ENCODE results near the gene TULP4.

Gene TULP4

GRCh38 chr6:158507174-158507573 lies 194.9 kb downstream of the TULP4 start:
- no peak overlapping the region for H3K4me3 ChIP-seq (ENCODE audit: low read length)
- TF ChIP-seq CTCF (IDR thresholded peaks at IDR 0.05; ENCODE audit: insufficient read depth, low read depth, low read length, missing control alignments), result no peak
- DNase-seq (ENCODE audit: low read depth), result no peak

DNA sequence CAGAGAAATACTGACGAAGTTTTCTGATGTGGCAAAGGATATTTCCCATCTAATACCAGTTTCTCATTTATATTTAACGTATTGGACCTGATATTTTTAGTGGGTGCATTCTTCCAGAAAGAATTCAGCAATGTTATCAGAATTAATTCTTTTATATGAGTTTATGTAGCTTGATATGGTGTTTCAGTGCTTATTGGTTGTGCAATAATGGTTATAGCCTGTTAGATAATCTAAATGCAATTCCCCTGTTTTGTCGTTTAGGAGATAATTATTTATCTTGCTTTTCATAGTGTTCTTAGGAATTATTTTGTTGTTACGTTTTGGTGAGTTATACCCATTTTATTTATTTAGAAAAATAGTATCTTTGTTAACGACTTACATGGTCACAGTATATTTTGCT lies 196.2 kb downstream of the TULP4 start:
- no peak for TF ChIP-seq CTCF (IDR thresholded peaks at IDR 0.05; ENCODE audit: insufficient read depth, low read depth, low read length, missing control alignments)
- no peak for DNase-seq (ENCODE audit: low read depth)
- no peak overlapping the region for H3K4me3 ChIP-seq (ENCODE audit: low read length)

DNA sequence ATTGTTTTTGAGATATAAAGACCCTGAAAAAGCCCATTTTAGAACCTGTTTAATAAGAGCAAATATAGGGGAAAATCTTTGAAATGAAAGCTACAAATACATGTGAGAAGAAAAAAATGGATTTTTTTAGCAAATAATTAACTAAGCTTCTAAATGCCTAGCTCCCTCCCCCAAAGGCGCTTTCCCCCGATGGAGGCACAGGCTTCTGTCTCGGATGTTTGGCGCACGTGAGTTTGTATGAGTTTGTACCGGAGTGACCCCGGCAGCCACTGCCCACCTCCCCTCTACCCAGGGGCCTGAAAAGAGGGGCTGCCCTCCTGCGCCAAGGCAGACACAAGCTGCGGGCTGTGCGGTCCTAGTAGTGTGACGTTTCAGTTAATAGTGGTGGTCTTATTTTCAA lies 197.2 kb downstream of the TULP4 start:
- DNase-seq (ENCODE audit: low read depth), result no peak
- no peak overlapping the region for H3K4me3 ChIP-seq (ENCODE audit: low read length)
- TF ChIP-seq CTCF (IDR thresholded peaks at IDR 0.05; ENCODE audit: insufficient read depth, low read depth, low read length, missing control alignments), result no peak

DNA sequence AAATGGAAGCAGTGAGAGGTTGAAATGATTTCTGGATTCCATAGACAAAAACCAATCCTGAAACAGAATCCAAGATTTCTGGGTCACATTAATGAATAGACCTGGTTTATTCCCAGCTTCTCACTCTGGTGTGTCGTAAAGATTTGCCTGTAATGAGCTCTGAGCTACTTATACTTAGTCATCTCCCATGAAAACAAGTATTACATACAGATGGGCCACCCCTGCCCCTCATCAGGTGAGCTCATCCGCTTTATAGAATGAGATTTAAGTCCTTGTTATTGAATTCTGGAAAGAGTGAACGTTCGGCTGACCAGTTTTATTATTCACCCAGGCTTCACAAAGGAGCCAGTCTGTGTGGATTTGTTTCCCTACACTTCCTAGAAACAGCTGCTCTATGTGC lies 200.5 kb downstream of the TULP4 start:
- no peak overlapping the region for H3K4me3 ChIP-seq (ENCODE audit: low read length)
- no peak for TF ChIP-seq CTCF (IDR thresholded peaks at IDR 0.05; ENCODE audit: insufficient read depth, low read depth, low read length, missing control alignments)
- no peak for DNase-seq (ENCODE audit: low read depth)

DNA sequence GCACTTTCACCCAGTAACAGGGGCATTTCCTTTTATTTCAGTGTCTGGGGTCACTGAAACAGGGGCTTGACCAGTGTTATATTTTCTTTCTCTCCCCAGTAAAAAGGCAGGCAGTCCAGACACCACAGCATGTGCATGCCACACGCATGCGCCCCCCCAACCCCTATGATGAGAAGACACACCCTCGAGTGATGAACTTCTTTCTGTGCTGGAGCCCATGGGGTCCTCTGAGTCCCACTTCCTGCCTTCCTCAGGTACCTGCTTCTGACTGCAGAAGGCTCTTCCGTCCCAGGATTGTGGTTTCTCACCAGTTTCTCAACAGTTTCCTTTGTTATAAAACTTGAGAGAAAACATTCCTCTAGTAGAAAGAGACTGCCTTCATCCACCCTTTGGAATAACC lies 201.9 kb downstream of the TULP4 start:
- DNase-seq (ENCODE audit: low read depth), result no peak

DNA sequence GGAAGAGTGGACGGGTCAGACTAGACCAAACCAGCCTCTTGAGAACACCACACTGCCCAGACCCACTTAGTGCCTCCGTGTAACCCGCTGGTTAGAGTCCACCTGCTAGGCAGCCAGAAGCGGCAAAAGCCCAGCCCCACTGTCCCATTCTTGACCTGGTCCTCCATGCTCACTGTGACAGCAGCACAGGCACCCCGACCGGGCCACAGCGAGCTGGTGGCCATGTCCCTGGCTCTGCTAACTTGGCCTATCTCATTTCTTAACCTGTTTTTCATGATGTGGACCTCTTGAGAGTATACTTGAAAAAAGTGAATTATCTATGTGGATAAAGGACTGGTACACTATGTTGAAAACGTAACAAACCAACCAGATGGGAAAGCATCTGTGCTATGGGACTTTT lies 202.7 kb downstream of the TULP4 start:
- DNase-seq (ENCODE audit: low read depth), result no peak
- no peak overlapping the region for H3K4me3 ChIP-seq (ENCODE audit: low read length)
- no peak for TF ChIP-seq CTCF (IDR thresholded peaks at IDR 0.05; ENCODE audit: insufficient read depth, low read depth, low read length, missing control alignments)

More for the DNA sequence above, 201.9 kb downstream of the TULP4 start:
- no peak for TF ChIP-seq CTCF (IDR thresholded peaks at IDR 0.05; ENCODE audit: insufficient read depth, low read depth, low read length, missing control alignments)
- no peak overlapping the region for H3K4me3 ChIP-seq (ENCODE audit: low read length)

DNA sequence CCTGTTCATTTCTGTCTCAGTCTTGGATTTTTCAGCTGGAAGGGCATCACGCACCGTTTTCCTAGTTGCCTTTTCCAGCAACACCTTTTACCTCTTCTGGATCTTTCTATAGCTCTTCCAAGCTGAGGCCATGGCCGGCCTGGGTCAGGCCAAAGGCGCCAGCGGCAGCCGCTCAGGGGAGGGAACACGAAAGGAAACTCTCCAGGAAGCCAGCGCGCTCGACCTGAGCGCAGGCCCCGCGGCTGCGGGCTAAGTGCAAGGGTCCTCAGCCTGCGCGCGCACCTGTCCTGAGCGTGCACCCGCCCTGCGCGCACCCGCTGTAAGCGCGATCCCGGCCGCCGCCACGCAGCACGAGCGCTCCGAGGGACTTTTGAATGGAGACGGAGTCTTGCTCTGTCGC lies 203.8 kb downstream of the TULP4 start:
- no peak for DNase-seq (ENCODE audit: low read depth)
- no peak overlapping the region for H3K4me3 ChIP-seq (ENCODE audit: low read length)
- TF ChIP-seq CTCF (IDR thresholded peaks at IDR 0.05; ENCODE audit: insufficient read depth, low read depth, low read length, missing control alignments), result no peak

Measured in epithelial cell of esophagus (primary cell).